Natural killer cell (primary cell): ENCODE measurements around the gene SHB. TPM values are rescaled to one million over a fixed set of nuclear protein-coding genes. Genes with fewer than 3 reads are reported as not detected.

ENCODE experiments used
- ATAC-seq, 3 donors: fragments of 150-1000 bp in 2 of 3; fragments of 200-7000 bp in 1 of 3; cut with Tn5 transposase; 1 replicate in 1 of 3; 2 replicates in 2 of 3; pipeline ENCODE4 v1.10.0; 2021; ENCODE audit warnings: mild to moderate bottlenecking in 2 of 3, moderate library complexity in 2 of 3
- DNase-seq, 2 donors: peaks; one replicate each; pipeline versions ENCODE4 v3.0.0 to v3.0.0-alpha.2; 2013 to 2021; ENCODE audit warnings: mixed read lengths in 1 of 2
- H3K27ac ChIP-seq: one replicate; pipeline ENCODE4 v1.5.1; 2013; ENCODE audit warnings: mild to moderate bottlenecking, low read length
- H3K27me3 ChIP-seq: one replicate; pipeline ENCODE4 v1.6.1; 2013; ENCODE audit warnings: low read length; ENCODE audit not compliant: control insufficient read depth, insufficient read depth
- H3K36me3 ChIP-seq: one replicate; pipeline ENCODE4 v1.6.1; 2013; ENCODE audit warnings: low read length; ENCODE audit not compliant: control insufficient read depth, insufficient read depth
- H3K4me1 ChIP-seq: one replicate; pipeline ENCODE4 v1.6.1; 2013; ENCODE audit warnings: low read length; ENCODE audit not compliant: control insufficient read depth, insufficient read depth
- H3K4me3 ChIP-seq: one replicate; pipeline ENCODE4 v1.5.1; 2013; ENCODE audit warnings: low read length
- H3K9me3 ChIP-seq: one replicate; pipeline ENCODE4 v1.6.1; 2013; ENCODE audit warnings: low read length; ENCODE audit not compliant: control insufficient read depth, insufficient read depth
- H3K27ac Mint-ChIP-seq, 2 donors: one replicate each; pipeline ENCODE4 v1.8.0; 2022; ENCODE audit warnings: mild to moderate bottlenecking in 2 of 2, mixed read lengths in 2 of 2, moderate library complexity in 1 of 2
- H3K27me3 Mint-ChIP-seq, 2 donors: one replicate each; pipeline ENCODE4 v1.8.0; 2022; ENCODE audit warnings: low read depth in 2 of 2, mixed read lengths in 2 of 2
- H3K36me3 Mint-ChIP-seq: one replicate; pipeline ENCODE4 v1.8.0; 2022; ENCODE audit warnings: mixed read lengths
- H3K4me1 Mint-ChIP-seq, 2 donors: one replicate each; pipeline ENCODE4 v1.8.0; 2022; ENCODE audit warnings: mixed read lengths in 2 of 2
- H3K4me3 Mint-ChIP-seq: one replicate; pipeline ENCODE4 v1.8.0; 2022; ENCODE audit warnings: mild to moderate bottlenecking, moderate library complexity, mixed read lengths
- H3K9me3 Mint-ChIP-seq, 2 donors: one replicate each; pipeline ENCODE4 v1.8.0; 2022; ENCODE audit warnings: mixed read lengths in 2 of 2
- WGBS: methylation state at CpG from one replicate; pipeline ENCODE4 v1.1.7; 2013; ENCODE audit warnings: missing lambda C conversion rate; ENCODE audit not compliant: insufficient coverage; 5-methylcytosine and 5-hydroxymethylcytosine counted together
- intact Hi-C: fragments of 100-400 bp; cut with micrococcal nuclease; formaldehyde crosslinking; loops from one replicate; pipeline ENCODE4 v1.14.2; 2022
- total RNA-seq, 4 donors: library from RNA; stranded (reverse); fragments of 120-200 nt in 1 of 4; gene quantifications; one replicate each; pipeline versions ENCODE4 v1.2.3 to v1.2.4, GENCODE V29; 2013 to 2022
- TF ChIP-seq, protein P1 (sequence below): fragments of 200-600 bp; IDR thresholded peaks from one replicate; pipeline ENCODE4 v1.8.0; 2022; ENCODE audit warnings: antibody characterized with exemption

Gene SHB
- total RNA-seq, 3 donors from 2014 or later (not counting 1 experiment from before 2014, with no cell fraction given), result 2.7 to 7.1 (median 2.9) TPM

DNA sequence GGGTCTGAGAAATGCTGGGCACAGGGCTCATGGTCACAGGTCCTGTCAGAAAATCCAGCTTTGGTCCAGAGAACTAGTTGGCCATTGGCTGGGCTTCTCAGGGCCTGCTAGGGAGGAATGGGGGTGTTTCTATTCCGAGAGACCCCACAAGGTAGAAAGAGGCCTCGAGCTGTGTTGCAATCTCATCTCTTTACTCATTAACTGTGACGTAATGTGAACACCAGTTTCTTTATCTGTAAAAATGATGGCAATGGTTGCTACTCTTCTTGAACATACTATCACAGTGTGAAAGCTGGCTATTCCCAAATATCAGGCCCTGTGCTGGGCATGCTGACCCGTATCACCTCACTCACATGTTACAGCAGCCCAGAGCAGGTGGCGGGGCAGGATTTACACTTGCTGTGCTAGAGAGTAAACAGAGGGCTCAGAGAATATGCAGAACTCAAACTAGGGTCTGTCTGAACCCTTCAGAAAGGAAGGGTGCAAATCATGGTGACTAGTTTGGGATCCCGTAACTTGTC is 129.4 kb downstream of the SHB start:
- Histone ChIP-seq H3K4me3 (no peak overlapping the region), H3K36me3 (no peaks in the 10 kb centered on the region), H3K4me1 (no peaks in the 10 kb centered on the region), H3K27ac (no peak overlapping the region), H3K27me3 (no peaks in the 10 kb centered on the region), H3K9me3 (no peaks in the 10 kb centered on the region)
- no peaks in the 10 kb centered on the region for H3K4me1 Mint-ChIP-seq
- WGBS, result 92% methylated on average over 5 of the region's 6 CpGs
- no peak overlapping the region for H3K4me3 Mint-ChIP-seq
- ATAC-seq (no peak), DNase-seq (no peak)
- no peaks in the 10 kb centered on the region for H3K9me3 Mint-ChIP-seq
- TF ChIP-seq, protein P1, sequence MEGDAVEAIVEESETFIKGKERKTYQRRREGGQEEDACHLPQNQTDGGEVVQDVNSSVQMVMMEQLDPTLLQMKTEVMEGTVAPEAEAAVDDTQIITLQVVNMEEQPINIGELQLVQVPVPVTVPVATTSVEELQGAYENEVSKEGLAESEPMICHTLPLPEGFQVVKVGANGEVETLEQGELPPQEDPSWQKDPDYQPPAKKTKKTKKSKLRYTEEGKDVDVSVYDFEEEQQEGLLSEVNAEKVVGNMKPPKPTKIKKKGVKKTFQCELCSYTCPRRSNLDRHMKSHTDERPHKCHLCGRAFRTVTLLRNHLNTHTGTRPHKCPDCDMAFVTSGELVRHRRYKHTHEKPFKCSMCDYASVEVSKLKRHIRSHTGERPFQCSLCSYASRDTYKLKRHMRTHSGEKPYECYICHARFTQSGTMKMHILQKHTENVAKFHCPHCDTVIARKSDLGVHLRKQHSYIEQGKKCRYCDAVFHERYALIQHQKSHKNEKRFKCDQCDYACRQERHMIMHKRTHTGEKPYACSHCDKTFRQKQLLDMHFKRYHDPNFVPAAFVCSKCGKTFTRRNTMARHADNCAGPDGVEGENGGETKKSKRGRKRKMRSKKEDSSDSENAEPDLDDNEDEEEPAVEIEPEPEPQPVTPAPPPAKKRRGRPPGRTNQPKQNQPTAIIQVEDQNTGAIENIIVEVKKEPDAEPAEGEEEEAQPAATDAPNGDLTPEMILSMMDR, result no peak
- intact Hi-C loops, result no loop called here
- no peak overlapping the region for H3K27ac Mint-ChIP-seq
- no peaks in the 10 kb centered on the region for H3K36me3 Mint-ChIP-seq
- no peaks in the 10 kb centered on the region for H3K27me3 Mint-ChIP-seq

DNA sequence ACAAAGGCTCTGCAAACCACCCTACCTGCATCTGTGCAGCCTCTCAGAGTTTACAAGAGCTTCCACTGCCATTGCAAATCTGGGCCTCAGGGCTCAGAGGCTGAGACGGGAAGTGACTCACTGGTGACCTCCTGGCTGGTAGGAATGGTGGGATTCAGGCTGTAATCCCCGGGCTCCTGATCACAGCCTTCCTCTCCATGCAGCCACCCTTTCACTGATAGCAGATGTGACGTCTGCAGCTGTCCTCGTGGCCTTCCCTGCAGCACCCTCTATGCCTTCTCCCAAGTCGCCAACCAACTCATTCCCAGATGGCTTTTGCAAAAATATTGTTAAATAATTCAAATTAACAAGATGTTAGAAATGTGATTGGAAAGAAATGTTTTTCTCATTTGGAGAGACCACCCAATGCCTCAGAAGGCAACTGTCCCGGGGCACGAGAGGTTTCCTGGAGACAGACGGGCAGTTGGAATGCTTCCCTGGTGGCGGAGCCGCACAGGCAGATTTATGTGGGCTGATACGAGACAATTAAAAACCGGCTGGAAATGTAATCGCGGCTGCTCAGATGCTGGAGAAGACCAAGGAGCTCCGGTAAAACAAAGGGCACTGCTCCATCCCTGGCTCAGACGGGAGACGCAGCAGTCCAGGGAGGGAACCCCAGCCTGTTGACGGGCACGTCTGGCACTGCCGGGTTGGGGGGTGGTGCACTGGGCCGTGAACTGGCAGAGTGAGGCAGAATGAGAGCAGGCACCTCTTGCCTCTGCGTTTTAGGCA is 130.7 kb downstream of the SHB start:
- H3K36me3 ChIP-seq, result no peaks in the 10 kb centered on the region
- no peaks in the 10 kb centered on the region for H3K9me3 ChIP-seq
- DNase-seq (no peak), ATAC-seq (no peak)
- no peak overlapping the region for H3K4me3 Mint-ChIP-seq
- intact Hi-C loops, result no loop called here
- H3K4me3 ChIP-seq, result no peak overlapping the region
- no peaks in the 10 kb centered on the region for H3K27me3 ChIP-seq
- H3K36me3 Mint-ChIP-seq, result no peaks in the 10 kb centered on the region
- WGBS, result 89% methylated on average over 21 of the region's 22 CpGs
- TF ChIP-seq, protein P1, result no peak
- H3K27ac ChIP-seq, result no peak overlapping the region
- no peaks in the 10 kb centered on the region for H3K4me1 ChIP-seq
- no peak overlapping the region for H3K27ac Mint-ChIP-seq
- H3K27me3 Mint-ChIP-seq, result no peaks in the 10 kb centered on the region
- H3K4me1 Mint-ChIP-seq, result no peaks in the 10 kb centered on the region
- H3K9me3 Mint-ChIP-seq, result no peaks in the 10 kb centered on the region

DNA sequence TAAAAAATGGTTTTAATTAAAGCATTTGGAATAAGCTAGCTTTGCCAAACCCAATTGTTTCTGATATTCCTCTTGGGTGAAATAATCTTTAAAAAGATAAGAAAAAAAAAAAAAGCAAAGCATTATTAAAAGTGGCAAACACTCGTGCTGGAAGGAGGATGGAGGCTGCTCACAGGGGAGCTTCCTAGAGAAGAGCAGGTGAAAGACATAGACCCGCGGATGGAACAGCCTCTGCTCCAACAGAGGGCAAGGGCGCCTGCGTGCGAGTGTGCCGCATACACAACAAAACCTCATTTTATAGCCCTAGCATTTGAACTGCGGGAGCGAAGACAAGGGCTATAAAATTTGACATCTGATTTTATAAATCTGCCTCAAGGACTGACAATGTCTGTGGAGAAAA is 131.7 kb downstream of the SHB start:
- Mint-ChIP-seq H3K4me1 (no peaks in the 10 kb centered on the region), H3K36me3 (no peaks in the 10 kb centered on the region), H3K27me3 (no peaks in the 10 kb centered on the region), H3K27ac (no peak overlapping the region), H3K9me3 (no peaks in the 10 kb centered on the region), H3K4me3 (no peak overlapping the region)
- WGBS, result 92% methylated on average over 9 of the region's 9 CpGs
- intact Hi-C loops, result no loop called here
- Histone ChIP-seq H3K9me3 (no peaks in the 10 kb centered on the region), H3K36me3 (no peaks in the 10 kb centered on the region), H3K27me3 (no peaks in the 10 kb centered on the region), H3K4me3 (no peak overlapping the region), H3K27ac (no peak overlapping the region), H3K4me1 (no peaks in the 10 kb centered on the region)
- TF ChIP-seq, protein P1, result no peak
- DNase-seq (no peak), ATAC-seq (no peak)
